HG03139 (cell line): ENCODE measurements around the gene SYNDIG1.

Experiments used
- ATAC-seq: cut with Tn5 transposase; IDR thresholded peaks from one replicate; pipeline ENCODE4 v1.9.1; 2021; ENCODE audit not compliant: unreplicated experiment

Gene SYNDIG1

GRCh38 chr20:24469116-24469893 is at the start of gene SYNDIG1:
Gene SYNDIG1 (plus strand): TSS chr20:24469629. CDS start chr20:24543098, 73,469 bp downstream.
- no peak for ATAC-seq

GRCh38 chr20:24419786-24420185 is 49.6 kb upstream of the SYNDIG1 start:
- ATAC-seq = no peak

- no peak for ATAC-seq
Observed at GRCh38 chr20:24420567-24420966, 48.9 kb upstream of the SYNDIG1 start.

GRCh38 chr20:24421071-24421470 is 48.4 kb upstream of the SYNDIG1 start:
- ATAC-seq = no peak

GRCh38 chr20:24422091-24422760 is 47.2 kb upstream of the SYNDIG1 start:
- no peak for ATAC-seq

- ATAC-seq = no peak
Observed at GRCh38 chr20:24423390-24424313, 45.8 kb upstream of the SYNDIG1 start.

- ATAC-seq = no peak
Observed at GRCh38 chr20:24425523-24426135, 43.8 kb upstream of the SYNDIG1 start.

- ATAC-seq = no peak
Observed at GRCh38 chr20:24431279-24432045, 38.0 kb upstream of the SYNDIG1 start.

- ATAC-seq = no peak
Observed at GRCh38 chr20:24432046-24432442, 37.4 kb upstream of the SYNDIG1 start.

GRCh38 chr20:24436160-24436559 is 33.3 kb upstream of the SYNDIG1 start:
- ATAC-seq = no peak

GRCh38 chr20:24437196-24438082 is 32.0 kb upstream of the SYNDIG1 start:
- ATAC-seq = no peak

GRCh38 chr20:24438331-24438730 is 31.1 kb upstream of the SYNDIG1 start:
- ATAC-seq = no peak

- no peak for ATAC-seq
Observed at GRCh38 chr20:24439737-24440387, 29.6 kb upstream of the SYNDIG1 start.

- ATAC-seq = no peak
Observed at GRCh38 chr20:24441661-24442060, 27.8 kb upstream of the SYNDIG1 start.

- no peak for ATAC-seq
Observed at GRCh38 chr20:24442909-24443308, 26.5 kb upstream of the SYNDIG1 start.

GRCh38 chr20:24443436-24443835 is 26.0 kb upstream of the SYNDIG1 start:
- ATAC-seq = no peak

GRCh38 chr20:24444526-24445190 is 24.8 kb upstream of the SYNDIG1 start:
- no peak for ATAC-seq

- no peak for ATAC-seq
Observed at GRCh38 chr20:24445510-24446170, 23.8 kb upstream of the SYNDIG1 start.
